Ramos (cell line): Measurements from ENCODE around the gene GDI1.

ENCODE experiments used
- in situ Hi-C: fragments of 300-500 bp; cut with MboI; formaldehyde crosslinking; loops from one replicate; pipeline ENCODE4 v1.14.3; 2022; ENCODE audit warnings: low sequenced_read_pairs; ENCODE audit not compliant: unreplicated experiment

GDI1 gene

DNA sequence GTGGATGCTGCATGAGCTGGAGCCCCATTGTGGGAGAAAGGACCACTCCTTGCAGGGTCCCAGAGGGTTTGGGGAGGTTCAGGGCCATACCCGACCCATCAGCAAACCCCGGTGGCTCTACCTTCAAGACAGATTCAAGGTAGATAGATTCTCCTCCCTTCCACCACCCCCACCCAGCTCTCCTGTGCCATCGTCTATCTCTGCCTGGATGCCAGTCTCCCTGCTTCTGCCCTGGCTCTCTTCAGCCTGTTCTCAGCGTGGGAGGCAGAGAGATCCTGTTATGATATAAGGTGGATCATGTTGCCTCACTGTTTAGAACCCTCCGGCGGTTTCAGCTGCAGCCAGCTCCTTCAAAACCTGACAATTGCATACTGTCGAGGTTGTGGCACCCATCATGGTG lies 36.7 kb downstream of the GDI1 start:
- in situ Hi-C loops: no loop called here

DNA sequence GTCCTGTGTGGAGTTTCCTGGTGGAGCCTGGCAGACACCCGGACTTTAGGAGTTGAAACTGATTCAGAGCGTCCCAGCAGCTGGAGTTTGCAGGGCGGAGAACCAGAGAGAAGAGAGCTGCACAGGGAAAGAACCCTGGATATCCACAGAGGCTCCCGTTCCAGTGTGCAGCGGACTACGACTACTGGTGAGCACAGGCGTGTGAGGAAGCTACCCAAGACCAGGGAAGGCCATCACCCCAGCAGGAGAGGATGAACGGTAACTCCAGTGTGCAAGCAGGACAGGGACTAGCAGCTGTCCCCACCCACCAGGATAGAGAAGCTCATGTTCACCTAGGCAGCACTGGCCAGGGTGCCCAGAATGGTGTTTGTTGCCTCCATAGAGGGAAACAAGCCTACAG lies 39.9 kb downstream of the GDI1 start:
- in situ Hi-C loops: no loop called here

DNA sequence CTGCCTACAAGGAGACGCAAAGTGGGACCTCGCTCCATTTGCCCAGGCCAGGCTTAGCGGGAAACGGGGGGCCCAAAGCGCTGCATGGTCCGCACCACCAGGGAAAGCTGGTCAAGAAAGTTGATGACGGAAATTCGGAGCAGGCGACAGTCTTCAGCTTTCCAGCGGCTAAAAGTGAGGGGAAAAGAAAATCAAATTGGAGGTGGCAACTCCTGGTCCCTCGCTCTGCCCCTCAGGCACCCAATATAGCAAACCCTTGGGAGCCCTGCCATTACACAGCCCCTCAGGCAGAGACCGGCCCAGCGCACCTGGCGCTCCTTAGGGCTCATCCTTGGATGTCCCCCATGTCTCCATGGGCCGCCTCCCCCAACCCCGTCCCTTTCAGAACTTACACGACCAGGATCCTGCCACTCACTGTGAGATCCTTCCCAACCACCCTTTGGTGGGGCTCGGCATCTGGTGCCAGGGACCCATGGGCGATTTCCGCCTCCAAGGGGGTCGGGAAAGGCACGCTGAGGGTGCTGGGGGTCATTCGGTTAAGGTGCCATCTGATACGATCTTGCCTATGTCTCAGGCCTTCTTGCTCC lies 41.0 kb downstream of the GDI1 start:
- in situ Hi-C loops: no loop called here

DNA sequence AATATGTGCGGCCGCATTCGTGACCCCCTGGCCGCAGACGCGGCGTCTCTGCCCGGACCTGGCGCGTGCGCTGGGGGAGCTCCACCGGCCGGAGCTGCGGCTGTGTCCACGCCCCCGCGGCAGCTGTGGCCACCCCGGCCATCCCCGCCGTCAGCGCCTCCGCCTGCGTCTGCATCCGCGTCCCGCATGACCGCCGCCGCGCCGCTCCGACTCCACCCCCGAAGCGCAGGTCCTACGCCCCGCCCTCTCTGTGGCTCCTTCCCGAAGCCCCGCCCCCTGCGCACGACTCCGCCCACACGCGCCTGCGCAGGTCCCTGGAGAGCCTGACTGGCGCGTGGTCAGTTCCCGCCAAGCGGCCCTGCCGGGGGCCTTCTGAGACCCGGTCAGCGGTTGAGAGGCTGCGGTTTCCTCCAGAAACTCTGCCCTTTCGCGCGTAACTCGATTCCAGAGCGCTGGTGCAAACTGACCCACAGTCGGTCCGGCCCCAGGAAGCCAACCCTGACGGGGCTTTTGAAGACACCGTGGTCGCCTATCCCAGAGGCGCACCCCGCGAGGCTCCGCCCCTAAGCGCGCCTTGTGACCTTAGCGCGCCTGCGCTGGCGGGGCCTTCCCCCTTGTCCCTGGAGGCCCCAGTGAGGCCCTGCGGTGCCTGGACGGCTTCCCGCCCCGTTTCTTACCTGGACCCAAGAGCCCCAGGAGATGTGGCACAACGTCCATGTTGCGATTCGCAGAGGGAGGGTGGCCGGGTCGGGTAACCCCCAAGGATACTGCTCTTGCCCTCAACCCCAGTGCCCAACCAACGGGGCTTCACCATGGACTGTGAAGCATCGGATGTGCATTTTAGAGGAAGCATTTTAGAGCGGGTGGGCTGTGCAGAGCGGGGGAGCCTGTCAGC lies 42.0 kb downstream of the GDI1 start, which contains the start of gene LAGE3:
TSS of gene LAGE3 (minus strand) at position 554 of the 895 bp plus-strand sequence. CDS start at position 188, 366 bp downstream.
- in situ Hi-C loops: no loop called here

DNA sequence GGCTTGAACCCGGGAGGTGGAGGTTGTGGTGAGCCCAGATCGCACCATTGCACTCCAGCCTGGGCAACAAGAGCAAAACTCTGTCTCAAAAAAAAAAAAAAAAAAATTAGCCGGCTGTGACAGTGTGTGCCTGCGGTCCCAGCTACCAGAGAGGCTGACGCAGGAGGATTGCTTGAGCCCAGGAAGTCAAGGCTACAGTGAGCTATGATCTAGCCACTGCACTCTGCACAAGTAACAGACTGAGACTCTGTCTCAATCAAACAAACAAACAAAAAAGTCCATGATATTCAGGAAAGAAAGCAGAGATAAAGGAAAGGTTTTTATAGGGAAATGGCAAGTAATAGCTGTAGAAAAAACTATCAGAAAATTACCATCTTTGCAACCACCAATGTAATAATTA lies 44.2 kb downstream of the GDI1 start:
- in situ Hi-C loops: no loop called here

DNA sequence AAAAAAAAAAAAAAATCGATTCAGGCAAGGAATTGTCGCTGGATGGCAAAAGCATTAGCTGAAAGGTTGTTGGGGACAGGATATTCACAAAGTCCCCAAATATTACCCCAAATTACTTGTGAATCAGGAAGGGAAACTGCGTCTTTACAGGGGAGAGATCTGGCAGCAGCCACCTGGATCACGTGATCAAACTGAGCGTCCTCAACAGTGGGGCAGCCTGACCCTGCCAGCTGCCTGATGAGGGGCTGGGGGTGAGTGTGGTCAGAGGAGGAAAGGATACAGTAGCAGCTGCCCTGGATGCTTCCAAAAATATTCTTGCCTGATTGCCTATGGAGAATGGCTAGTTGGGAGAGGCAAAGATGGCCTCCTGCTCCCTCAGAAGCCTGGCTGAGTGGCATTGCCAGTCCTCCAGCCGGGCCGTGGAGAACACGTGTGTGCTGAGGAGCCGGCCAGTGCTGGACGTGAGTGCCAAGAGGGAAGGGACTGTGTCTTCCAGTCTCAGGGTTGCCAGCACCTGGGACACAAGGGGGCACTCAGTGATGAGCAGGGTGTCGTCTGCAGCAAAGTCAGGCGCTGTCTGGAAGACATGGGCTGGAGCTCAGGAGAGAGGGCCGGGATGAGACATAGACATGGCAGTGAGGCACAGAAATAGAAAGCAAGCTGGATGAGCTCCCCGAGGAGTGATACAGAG lies 45.1 kb downstream of the GDI1 start:
- in situ Hi-C loops: no loop called here

DNA sequence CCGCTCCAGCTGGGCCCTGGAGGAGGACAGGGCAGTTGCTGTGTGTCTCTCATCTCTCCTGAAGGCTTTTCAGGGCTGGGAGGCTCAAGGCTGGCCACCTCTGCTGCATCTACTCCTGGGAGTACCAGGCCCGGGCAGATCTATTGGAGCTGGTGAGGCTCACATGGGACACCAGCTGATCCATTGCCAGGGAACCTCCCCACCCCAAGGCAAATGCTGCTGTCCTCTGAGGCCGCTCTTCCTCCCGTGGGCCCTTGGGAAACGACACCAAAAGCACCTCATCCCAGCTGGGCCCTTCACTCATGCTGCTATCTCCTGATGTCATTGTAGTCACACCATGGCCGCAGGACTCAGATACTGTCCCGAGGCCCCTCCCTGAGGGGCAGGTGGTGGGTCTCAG lies 45.8 kb downstream of the GDI1 start:
- in situ Hi-C loops: no loop called here

DNA sequence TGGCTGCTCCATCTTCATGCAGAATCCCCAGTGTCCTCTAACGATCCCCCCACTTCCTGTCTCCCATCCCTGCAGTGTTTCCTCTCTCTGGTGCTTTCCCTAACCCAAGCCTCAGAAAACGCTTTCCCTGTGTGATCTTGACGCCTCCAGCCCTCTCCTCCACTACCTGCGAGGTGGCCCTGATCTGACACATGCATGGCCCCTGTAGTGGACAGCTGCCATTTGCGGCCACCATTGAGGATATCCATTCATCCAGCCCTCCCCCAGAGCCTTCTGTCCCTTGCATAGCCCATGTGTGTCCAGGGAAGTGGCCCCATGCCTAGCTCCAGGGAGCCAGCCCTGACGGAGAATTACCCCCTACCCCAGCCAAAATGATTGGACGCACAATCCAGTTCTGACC lies 46.4 kb downstream of the GDI1 start:
- in situ Hi-C loops: no loop called here

DNA sequence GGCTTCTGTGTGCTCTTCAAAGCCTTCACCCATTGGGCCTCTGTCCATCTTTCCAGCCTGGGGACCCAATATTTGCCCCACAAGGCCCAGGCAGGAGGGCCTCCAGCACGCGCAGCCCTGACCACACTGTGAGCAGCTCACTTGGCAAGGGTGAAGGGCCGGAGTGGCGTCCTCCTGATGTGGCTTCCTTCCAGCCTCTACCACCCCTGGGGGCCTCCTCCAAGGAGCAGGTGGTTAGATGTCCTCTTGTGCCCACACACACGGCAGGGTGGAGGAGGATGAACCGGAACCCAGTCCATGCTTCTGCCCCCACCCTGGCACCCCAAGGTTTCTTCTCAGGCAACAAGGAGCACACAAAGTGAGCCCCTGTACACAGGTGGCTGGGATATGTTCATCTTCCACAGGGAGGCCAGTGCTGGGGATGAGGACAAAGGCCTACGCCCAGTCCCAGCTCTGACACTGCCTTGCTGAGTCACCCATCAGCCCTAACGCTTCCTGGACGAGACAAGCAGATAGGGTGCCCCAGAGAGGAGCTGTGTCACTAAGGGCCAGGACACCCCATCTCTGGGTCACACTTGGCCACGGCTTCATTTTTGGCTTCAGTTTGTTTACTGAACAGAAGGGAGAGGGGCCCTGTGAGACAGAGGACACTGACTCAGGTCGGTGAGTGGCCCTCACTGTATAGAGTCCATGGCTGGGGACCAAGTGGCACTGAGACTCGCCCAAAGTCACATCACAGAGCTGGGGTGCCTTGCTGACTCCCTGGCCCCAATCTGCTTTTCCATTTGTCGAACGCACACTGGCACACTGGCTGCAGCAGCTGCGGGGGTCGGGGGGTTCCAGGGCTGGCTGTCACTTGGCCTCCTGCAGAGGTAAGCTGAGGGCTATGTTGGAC lies 47.5 kb downstream of the GDI1 start:
- in situ Hi-C loops: no loop called here

DNA sequence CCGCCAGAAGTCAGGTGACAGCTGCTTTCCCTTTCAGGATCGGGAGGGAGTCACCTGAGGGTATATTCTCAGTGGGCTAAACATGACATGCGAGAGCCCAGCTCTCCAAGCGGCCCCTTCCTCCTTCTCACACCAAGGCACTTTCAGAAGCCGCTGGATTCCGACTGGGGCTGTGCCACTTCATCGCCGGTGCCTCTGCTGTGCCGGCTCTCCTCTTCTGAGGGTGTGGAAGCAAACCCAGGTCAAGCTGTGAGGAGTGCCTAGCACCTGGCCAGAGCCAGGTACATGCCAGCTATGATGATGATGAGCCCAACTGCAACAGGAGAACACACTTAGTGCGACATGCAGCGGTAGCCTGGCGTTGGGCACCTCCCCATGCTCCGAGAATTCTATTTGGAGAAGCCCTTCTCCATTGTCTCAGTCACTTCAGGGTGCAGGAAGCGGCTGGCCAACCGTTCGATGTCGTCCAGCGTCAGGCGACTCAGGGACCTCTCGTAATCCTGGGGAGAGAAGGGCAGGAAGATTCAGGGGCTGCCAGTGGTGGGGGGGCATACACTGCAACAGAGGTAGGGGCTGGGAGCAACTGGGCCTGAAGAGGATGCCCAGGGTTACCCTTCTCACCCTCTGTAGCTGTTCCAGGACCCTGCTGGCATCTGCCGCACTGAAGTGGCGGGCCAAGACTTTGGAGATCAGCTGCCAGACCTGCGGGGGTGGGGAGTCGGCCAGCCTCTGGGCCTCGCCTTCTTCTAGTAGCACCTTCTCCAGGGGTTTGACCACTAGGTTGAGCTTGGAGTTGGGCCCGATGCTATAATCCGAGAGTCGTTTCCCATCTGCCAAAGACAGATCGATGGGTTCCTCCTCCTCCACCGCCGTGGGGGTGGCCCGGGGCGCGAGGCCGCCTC lies 48.4 kb downstream of the GDI1 start:
- in situ Hi-C loops: no loop called here

DNA sequence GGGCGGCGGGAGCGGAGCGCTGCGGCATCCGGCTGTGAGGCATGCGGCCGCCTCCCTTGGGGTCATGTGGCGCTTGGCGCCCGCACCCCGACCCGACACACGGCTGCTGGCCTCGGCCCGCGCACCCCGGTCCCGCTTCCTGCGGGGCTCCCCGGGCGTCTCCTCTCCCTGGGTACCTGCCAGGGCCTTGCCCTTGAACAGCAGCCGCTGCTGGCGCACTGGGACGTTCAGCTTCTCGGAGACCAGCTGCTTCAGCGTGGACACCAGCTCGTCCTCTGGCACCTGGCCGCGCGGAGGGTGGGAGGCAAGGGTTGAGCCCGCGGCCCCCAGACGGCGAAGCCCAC lies 49.1 kb downstream of the GDI1 start:
- in situ Hi-C loops: no loop called here

DNA sequence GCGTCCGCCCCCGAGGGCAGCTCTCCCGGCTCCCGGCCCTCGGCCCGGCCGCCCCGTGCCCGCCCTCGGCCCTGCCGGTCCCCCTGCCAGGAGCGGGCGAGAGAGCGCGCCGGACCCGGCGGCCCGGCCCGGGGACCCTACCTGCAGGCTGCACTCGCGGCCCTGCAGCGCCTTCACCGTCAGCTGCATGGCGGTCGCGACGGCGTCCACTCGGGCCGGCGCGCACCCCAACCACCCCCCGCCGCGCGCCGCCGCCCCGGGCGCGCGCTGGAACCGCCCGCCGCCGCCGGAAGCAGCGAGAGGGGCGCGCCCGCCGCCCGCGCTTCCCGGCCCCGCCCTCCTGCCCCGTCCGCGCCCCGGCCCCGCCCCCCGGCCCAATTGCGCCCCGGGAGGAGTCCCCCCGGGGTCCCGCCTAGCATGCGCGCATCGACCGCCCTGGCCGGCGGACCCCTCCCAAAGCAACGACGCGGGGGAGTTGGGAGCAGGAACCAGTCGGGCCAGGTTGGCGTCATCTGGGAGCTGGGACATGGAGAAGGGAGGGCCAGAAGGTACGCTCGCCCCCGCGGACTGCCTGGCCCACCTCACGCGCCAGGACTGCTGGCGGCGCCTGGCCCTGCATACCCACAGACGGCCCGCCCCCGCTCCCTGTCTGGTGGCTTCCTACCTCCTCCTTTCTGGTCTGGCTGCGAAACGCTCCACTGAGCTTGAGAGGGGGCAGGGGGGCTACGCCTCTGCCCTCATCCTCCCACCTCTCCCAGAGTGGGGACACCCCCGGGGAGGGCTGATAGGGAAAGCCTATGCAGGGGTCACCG lies 49.6 kb downstream of the GDI1 start, which contains the start of gene UBL4A:
TSS of gene UBL4A (minus strand) at position 220 of the 812 bp plus-strand sequence. CDS start at position 189, 31 bp downstream.
- in situ Hi-C loops: no loop called here

DNA sequence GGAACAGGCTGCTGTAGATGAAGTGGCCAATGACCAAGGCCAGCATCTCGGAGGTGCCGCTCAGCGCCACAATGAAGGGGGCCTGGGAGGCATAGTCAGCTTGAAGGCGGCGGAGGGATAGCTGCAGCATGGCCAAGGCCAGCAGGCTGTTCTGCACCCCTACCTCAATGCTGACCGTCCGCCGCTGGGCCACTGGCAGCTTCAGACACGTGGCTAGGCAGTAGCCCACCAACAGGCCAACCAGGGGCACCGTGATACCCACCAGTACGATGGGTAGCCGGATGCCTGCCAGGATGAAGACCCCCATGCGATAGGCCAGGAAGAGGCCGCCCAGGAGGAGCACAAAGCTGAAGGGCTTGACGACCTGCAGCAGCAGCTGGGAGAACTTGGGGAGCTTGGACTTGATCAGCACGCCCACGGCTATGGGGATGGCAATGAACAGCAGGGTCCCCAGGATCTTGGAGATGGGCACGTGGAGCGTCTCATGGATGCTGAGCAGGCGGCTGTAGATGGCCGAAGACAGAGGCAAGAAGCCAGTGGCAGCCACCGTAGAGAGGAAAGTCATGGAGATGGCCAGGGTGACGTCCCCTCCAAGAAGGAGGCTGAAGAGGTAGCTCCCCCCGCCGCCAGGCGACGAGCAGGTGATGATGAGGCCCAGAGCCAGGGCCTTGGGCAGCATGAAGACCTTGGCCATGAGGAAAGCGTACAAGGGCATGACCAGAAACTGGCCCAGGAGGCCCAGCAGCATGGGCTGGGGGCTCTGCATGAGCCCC lies 50.8 kb downstream of the GDI1 start:
- in situ Hi-C loops: no loop called here

DNA sequence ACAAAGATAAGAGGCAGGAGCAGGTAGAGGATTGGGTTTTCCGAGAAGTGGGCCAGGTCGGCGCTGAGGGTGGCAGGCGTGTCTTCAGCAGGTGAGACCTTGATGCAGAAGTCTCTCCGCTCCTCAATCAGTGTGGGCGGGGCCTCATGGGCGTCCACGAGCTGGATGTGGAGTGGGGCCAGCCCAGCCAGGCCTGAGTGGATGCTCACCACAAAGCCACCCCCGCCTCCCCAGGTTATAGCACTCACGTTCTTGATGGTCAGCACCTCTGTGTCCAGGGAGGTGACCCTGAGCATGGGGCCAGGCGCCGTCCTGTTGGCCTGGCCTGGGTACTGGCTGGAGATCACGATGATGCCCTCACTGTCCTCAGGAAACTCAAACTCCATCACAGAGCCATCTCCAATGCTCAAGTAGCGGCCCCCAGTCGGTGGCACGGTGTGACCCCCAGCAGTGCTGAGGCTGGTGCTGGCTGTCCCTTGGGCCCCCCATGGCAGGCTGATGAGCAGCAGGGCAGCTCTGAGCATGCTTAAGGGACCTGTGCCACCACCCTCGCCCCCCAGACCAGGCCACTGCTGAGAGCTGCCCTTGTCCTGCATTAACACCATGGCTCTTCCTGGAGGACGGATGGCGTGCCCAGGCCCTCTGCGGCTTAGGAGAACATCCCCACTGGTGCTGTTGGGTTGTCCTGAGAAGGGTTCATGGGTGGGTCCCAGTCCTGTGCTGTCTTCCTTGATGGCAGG lies 51.6 kb downstream of the GDI1 start:
- in situ Hi-C loops: no loop called here

DNA sequence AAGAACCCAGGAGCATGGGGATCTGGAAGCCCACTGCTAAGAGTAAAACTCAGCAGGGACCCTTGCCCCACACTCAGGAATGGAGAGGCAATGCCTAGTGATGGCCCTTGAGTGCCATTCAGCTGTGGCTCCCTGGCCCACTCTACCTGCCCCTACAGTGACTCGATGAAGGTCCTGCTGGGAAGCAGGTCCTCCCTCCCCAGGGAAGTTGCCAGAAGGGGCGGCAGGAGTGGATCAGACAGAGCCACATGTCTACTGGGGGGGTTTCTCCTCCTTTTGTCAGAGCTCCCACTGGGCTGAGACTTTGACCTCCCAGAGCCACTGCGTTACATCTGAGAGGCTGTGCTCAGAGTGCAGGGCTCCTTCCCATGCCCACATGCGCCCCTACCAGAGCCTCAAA lies 52.2 kb downstream of the GDI1 start:
- in situ Hi-C loops: no loop called here

DNA sequence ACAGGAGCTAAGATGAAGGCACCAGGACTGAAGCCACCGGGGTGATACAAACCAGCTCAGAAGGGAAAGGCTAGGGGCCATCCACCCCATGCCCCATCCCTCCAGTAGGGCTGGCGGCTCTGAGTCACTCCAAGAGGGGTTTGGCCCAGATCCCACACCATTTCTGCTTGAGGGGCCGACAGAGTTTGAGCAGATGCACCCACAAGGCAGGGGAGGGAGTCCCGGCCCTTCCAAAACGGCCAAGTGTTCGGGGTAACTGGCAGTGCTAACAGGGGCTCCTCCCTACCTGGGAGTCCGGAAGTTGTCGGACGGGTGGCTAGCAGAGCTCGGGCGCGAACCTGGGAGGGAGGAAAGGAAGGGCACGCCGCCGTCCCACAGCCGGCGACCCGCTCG lies 53.1 kb downstream of the GDI1 start:
- in situ Hi-C loops: no loop called here
